HG03175 (cell line): ENCODE measurements around the gene IGF2.

Experiments
- ATAC-seq: cut with Tn5 transposase; IDR thresholded peaks from one replicate; pipeline ENCODE4 v1.9.1; 2021; ENCODE audit warnings: mild to moderate bottlenecking, moderate library complexity; ENCODE audit not compliant: unreplicated experiment

IGF2 gene

DNA sequence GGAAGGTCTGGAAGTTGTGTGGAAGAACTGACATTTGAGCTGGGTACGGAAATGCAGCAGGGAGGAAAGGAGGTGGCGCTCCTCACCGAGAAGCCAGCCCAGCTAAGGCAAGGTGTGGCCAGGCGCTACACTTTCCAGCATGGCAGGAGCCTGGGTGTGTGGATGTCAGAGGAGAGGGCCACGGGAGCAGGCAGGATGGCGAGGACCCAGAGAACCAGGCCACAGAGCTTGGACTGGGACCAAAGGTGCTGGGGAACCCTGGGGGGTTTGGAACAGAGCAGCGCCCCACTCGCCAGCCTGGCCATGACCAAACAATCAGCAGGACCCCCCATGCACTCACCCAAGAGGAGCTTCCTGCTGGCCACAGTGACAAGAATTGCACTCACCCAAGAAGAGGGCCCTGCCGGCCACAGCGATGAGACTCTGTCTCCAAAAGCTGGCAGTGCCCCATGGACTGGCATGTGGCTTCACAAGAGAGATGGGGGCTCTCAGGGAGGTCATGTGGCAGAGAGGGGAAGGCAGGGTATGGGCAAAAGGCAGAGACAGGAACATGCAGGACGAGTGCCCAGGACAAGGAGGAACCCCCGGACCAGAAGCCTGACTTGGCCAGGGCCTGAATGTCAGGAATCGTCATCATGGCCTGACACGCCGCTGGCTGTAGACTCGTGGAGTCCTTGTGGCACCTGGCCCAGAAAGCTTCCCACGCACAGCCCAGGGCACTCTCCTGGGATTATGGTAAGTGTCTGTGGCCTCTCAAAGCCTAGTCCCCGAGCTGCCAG lies 45.4 kb downstream of the IGF2 start:
- ATAC-seq: no peak

DNA sequence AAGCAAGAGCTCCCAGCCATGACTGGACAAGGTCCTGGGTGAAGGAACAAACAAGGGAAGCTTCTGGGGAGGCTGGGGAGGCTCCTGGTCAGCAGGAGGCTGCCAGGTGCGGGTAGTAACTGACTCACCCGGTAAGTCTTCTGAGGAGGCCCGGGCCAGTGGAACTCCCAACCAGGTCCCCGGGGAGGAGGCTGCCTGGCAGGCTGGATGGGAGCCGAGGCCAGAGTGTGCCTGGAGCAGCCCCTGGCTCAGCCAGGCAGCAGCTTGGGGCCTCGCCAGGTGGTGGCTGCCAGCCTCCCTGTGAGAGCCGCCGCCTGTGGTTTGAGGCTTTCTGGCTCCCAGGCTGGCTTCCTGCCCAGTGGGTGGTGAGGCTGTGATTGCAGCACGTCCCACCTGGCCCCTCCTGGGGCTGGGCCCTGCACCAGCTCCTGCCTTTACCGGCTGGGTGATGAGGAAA lies 46.2 kb downstream of the IGF2 start:
- ATAC-seq: no peak

DNA sequence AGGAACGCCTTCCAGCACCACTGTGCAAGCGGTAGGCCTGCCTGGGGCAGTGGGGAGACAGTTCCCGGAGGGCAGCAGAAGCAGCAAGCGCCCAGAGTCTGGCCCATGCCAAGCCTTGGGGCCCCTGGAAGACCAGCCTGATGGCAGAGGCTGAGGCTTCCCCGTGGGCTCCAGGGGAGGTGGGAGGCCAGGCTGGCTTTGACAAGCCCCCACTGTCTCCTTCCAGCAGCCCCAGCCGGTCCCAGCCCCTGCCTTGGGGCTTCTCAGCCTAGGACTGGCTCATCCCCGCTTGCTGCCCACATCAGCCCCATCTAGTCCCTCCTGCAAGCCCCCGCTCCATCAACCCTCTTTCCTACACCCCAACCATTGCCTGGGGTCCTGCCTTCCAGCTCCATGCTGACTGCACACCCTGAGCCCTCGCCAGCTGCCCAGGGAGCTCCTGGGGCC lies 46.7 kb downstream of the IGF2 start:
- no peak for ATAC-seq

DNA sequence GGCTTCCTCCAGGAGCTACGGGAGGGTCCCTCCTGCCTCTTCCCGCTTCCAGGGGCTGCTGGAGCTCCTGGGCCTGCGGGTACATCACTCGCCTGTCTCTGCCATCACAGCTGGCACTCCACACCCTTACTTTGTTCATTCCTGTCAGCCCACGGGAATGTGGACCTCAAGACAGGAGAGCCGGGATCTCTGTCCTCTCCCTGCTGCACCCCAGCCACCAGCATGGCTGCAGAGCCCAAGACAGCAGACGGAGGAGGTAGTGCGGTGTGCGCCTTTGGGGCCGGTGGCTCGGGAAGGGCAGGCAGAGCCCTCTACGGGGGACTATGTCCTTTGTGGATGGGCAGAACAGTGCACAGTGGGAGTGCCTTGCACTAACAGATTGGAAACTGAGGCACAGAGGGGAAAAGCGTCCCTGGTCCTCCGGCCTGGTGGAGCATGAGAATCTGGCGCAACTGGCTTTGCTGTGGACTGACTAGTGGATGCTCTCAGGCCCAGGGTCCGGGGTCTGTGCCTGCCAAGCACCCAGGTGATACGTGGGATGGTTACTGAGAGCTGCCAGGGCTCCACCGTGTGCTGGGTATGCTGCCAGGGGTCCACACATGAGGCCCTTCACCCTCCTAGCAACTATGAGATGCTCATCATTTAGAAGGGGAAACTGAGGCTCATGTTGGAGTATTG lies 47.3 kb downstream of the IGF2 start:
- ATAC-seq: no peak

DNA sequence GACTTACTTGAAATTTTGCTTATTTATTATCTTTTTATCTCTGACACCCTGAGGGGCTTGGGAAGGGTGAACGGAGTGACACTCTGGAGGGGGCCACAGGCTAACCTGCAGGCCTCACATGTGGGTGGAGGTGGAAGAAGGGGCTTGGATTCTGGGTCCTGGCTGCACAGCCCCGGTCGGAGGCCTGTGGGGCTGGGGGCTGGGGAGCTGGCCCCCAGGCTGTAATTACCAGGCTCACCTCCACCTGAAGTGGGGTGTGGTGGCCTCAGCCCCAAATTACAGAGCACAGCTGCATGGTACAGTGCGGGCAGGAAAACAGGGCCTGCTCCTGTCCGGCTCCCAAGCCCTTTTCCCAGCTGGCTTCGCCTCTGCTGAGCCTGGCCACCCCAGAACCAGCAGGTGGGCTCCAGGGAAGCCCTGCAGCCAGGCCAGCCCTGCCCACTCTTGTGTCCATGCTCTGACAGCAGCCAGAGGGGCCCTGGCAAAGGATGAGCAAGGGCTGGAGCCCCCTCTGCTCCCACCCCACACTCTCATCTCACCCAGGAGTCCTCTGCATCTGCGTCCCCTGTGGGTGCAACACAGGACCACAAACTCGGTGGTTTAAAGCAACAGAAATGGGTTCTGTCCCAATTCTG lies 48.0 kb downstream of the IGF2 start:
- no peak for ATAC-seq

DNA sequence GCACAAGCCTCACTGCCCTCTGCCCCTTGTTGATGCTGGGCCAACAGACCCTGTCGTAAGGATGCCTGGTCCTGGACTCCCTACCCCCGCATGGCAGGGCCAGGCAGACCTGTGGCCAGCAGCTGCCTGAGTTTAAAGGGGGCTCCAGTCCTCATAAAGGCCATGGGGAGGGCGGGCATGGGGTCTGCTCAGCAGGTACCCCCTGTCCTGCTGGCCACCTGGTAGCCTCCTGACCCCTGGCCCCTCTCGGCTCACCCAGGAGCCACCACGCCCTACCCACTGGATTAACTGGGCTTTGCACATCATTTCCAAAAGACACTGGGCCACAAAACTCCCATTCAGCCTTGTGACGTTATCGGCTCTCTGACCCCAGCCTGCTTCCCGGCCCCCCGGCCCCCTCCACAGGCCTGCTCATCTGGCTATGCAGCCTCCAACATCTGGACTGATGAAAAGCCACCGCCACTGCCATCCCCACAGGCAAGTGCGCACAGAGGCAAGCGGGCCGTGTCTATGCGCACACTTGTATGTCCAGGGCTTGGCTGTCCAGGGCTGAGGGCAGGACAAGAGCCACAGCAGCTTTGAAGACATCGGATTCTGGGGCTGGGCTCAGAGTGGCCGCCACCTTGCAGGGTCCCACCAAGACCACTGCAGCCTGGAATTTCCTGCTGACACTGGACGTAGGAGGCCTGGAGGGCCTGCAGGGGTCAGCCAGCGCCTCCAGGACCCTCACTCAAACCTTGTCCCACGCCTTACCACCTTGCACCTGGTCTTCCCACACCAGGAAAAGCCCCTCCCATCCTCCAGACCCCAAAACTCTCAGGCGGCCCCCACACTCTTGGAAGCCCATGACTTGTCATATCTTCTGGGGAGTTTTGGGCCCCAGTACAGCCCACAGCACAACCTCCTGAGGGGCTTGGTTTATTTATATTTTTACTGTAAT lies 48.7 kb downstream of the IGF2 start:
- no peak for ATAC-seq

DNA sequence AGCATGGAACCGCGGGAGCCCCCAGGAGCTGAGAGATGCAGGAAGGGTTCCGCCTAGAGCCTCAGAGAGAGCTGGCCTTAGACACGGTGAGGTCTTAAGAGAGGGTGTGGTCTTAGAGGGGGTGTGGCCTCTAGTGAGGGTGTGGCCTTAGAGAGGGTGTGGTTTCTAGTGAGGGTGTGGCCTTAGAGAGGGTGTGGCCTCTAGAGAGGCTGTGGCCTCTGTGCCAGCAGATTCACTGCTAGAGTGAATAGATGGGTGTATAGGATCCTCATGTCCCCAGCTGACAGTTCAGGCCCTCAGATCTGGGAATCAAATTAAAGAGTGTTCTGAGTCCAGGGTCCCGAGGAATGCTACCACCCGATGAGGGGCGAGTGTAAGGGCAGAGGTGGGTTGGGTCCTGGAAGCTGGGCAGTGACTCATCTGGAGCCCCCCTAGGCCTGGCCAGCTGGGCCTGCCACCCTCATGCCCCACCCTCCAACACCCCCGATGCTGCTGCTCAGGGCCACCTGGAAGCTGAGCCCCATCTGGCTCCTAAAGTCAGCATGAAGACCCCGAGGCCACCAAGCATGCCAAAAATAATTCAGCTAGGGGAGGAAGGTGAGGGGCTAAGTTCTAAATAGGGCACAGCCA lies 49.5 kb downstream of the IGF2 start:
- ATAC-seq: no peak

DNA sequence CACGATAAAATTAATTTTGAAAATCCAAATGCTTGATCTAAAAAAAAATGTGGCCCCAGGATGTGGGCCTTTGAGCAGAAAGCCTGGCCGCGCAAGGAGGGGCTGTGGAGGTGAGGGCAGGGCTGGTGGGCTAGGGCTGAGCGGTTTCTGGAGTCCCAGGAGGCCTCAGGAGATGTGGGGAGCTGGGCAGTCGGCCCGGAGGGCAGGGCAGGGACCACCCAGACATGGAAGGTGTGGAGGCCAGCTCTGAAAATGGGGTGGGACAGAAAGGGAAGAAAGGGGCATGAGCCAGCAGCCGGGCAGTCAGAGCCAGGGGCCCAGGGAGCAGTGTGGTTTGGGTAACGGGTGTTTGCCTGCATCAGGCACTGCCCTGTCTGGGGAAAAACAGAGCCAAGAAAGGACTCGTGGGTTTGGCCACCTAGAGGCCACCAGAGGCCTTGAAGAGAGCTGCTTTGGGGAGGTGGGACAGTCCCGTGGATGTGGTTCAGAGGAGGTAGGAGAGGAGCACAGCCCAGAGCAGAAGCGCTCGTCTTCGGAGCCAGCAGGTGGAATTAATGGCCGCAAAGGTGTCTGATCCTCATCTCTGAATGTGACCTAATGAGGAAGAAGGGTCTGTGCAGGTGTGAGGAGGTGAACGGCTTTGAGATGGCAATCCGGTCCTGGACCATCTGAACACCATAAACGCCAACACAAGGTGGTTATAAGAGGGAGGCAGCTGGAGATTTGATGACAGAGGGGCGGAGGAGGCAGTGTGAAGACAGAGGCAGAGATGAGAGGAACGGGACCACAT lies 50.2 kb downstream of the IGF2 start:
- ATAC-seq: no peak

DNA sequence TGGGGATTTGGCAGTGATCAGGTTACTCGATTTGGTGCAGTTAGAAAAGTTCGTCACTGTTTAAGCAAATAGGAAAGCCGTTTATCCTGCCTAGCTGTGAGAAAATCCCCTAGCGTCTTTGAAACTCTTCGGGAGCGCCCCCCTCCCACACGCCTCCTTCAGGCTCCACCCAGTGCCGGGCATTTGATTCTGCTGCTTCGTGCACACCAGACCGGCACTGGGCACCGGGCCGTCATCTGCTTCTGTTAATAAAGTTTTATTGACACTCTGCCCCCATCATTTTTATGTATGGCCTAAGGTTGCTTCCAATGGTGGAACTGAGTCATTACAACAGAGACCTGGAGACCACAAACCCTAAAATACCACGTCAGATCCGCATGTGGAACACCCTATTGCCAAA lies 50.9 kb downstream of the IGF2 start:
- no peak for ATAC-seq

DNA sequence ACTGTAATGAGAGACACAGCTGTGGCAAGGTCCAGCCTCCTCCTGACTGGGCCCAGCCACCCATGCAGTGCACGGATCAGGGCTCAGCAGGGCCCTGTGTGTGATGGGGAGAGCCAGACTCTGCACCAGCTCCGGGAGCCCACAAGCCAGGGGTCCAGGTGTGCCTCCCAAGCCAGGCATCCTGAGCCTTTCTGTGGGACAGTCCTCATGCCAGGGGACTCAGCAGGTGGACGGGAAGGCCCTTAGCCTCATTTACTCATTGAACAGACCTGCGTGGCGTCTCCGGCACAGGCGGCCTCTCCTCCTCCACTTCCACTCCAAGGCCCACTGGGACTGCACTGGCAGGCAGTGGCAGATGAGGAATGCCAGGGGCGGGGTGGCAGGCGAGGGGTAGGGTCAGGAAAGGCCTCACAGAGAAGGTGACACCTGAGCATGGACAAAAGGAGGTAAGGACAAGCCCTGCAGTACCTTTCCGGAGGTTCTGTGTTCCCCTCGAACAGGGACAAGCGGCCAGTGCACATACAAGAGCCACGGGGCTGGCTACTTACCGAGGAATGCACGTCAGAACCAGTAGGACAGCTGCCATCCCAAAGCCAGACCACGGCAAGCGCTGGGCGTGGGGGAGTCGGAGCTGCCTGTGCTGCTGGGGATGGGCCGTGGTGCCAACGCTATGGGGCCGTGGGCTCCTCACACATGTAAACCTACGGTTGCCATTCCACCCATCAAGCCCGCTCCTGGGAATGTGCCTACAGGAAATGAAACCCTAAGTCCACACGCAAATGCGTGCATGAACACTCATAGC lies 52.7 kb downstream of the IGF2 start:
- no peak for ATAC-seq

DNA sequence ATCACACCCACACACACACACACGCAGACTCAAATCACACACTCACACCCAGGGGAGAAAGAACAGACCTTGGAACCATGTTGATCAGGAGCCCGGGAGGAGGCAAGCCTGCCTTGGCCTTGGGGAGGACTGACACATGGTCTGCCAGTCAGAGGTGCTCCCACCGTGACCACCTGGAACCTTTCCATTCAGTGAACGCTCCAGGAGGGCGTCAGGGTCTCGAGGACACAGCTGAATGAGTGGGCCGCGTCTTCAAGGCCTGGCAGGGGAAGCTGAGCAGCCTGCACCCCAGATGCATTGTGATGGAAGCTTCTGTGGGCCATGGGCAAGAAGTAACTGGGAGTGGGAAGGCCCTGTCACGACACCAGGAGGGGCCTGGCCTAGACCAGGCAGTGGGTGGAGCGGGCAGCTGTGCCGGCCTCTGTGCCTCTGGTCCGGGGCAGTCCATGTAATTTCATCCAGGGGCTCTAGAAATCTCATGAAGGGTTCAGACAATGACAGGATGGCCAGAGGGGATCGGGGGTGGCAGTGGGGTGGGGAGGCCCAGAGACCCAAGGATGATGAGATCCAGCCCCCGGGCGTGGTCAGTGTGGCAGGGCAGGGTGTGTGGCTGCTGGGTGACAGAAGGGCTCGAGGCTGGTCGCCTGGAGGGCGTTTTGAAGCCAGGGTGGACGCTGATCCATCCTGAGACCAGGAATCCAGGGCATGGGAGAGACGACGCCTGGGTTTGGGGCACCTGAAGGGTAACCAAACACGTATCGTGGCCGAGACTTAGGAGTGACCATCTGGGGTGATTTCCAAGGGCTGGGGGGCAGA lies 53.7 kb downstream of the IGF2 start:
- ATAC-seq: no peak

DNA sequence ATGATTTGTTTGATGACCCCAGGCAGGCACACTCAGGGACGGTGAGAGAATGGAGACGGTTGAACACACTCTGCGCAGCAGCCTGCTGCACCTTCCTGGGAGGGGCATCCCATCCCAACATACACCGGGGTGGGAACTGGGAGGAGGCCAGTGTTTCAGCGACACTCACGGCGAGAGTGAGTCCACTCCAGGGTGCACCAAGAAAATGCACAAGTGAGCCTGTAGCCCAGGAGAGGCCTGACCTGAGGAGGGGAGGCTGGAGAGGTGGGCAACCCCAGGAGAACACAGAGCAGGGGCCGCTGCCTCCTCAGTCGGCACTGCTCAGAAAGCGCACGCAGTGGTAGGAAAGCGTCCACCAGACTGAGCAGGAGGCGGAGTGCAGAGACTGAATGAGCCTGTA lies 54.5 kb downstream of the IGF2 start:
- no peak for ATAC-seq
